Measurements from ENCODE around the gene MCMBP.
"Not testable (repeated sequence)": the region's sequence is repeated elsewhere in the genome, so short reads cannot be mapped to it uniquely, and the experiment has no call there.

Gene MCMBP

DNA sequence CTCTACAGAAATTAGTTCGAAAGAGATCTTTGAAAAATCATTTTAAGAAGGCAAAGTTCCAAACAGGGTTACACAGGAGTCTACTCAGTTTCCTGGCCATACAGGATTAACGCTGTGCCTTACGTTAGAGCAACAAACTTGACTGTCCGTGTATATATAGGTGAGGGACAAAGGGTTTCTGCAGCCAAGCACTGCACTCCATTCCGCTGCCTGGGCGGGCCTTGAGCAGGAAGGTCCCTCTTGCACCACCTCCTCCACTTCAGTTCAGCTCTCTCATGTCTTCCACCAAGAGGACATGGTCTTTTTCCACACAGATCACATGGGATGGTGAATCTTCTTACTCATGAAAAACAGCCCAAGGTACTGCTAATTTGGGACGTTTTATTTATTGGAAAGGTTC, 43.2 kb downstream of the MCMBP start:
- DNase-seq (ENCODE audit: low read depth): no peak

DNA sequence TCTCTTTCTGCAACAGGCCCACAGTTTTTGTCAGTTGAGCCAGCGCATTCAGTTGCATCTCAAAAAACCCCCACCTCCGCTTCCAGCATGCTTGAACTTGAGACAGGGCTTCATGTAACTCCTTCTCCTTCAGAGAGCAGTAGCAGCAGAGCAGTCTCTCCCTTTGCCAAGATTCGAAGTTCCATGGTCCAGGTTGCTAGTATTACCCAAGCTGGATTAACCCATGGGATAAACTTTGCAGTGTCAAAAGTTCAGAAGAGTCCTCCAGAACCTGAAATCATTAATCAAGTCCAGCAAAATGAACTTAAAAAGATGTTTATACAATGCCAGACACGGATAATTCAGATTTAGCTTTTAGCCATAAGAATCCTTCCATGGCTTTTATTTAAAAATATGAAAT, 45.2 kb downstream of the MCMBP start:
- DNase-seq (ENCODE audit: low read depth): no peak

DNA sequence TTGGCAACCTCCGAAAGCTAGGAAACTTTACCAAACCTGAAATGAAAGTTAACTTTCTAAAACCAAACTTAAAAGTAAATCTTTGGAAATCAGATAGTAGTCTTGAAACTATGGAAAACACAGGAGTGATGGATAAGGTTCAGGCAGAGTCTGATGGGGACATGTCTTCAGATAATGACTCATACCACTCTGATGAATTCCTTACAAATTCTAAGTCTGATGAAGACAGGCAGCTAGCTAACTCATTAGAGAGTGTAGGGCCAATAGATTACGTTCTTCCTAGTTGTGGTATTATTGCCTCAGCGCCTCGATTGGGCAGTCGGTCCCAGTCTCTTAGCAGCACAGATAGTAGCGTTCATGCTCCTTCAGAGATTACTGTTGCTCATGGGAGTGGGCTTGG, 45.9 kb downstream of the MCMBP start:
- DNase-seq (ENCODE audit: low read depth): no peak

DNA sequence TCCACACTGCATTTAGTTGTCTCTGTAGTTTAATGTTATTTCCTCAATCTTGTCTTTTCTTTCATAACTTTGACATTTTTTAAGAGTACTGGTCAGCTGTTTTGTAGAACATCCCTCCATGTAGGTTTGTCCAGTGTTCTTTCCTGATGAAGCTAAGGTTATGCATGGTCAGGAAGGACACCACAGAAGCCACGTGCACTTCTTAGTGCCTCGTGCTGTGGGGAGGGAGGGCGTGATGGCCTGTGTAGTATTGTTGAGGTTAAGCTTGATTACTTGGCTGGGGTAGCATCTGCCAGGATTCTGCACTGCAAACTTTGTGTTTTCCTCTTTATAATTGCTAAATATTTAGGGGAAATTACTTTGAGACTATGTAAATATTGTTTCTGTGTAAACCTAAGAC, 48.3 kb downstream of the MCMBP start:
- DNase-seq (ENCODE audit: low read depth): no peak

DNA sequence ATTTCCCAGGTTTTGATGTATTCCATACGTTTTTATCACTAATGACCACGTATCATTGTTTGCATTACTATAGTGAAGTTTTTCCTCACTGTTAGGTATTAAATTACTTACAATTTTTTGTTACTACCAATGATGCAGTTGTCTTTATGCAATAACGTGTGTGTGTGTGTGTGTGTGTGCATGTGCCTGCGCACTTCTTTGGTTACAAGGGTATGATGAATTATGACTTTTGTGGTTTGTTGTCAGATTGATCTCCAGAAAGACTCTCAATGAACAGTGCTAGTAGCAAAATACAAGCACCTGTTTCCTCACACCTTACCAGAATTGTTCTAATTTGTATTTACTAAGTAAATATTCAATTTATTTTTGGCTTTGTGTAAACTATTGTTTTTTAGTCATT, 51.5 kb downstream of the MCMBP start:
- no peak for DNase-seq (ENCODE audit: low read depth)

DNA sequence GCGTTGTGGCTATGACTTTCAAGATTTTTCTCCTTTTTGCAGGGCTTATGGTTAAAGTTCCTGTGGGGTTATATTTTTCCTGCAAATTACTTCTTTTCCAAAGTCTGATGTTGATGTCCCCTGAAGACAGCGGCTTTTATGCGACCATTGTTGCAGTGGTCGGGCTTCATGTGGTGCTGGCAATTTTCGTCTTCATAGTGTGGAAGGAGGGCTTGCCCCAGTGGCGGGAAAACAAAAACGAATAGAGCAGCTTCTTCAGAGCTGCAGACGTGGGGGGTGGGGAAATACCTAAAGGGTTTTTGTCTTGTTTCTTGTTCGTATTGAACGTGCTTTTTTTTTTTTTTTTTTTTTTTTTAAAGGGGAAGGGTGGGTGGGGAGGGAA, 53.8 kb downstream of the MCMBP start:
- DNase-seq (ENCODE audit: low read depth): no peak

DNA sequence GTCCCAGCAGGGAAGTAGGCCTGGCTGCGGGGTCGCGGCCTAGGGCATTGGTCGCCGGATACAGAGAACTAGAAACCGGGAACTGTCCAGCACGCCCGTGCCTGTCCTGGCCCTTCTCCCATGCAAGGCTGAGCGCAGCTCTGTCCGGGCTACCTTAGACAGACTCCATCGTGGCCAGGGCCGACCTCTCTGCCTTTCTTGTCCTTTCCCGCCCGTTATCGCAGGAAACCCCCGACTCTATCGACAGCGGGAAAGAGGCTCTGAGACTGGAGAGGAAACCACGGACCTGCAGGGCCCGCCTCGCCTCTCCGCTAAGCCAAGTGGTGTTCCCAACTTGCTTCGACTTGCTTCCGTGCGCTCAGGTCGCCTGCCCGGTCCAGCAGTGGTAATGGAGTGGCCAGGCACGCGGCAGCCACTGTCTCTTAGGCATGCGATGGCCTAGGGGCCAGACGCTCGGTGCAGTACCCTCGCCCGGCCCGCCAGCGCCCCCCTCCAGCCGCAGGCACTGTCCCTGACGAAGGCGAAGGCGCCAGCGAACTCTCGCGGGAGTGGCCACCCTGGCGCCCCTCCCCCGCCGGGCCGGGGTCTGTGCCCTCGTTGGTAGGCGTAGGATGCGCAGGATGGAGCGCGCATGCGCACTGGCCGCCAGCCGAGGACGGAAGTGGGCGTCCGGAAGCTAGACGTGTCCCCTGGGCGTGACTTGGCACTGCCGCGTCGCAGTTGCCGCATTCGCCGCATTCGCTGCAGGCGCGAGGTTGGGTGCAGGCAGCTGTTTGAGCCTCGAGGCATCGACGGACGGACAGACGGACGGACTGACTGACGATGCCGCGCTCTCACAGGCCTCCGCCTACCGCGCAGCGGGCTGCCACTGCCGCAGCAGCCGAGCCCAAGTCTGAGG, 54.4 kb downstream of the MCMBP start:
- peak; percentile 51 for DNase-seq (ENCODE audit: low read depth)

DNA sequence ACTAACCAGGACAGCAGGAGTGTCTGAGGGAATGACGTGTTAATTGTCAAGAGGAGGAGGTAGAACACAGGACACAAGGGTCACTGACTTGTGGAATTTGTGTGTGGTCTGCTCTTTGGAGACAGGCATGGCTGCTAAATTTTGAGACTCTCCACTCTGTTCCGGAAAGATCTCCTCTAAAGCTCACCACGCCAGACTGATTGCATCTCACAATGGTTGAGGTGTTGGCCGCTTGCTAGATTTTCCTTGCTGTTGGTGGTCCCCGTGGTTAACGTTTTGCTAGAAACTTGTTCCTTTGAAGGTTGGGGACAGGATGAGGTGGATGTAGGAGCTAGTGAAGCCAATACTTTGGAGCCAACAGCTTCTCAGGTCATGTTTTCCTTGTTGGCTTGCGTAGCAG, 57.0 kb downstream of the MCMBP start:
- DNase-seq (ENCODE audit: low read depth): no peak

DNA sequence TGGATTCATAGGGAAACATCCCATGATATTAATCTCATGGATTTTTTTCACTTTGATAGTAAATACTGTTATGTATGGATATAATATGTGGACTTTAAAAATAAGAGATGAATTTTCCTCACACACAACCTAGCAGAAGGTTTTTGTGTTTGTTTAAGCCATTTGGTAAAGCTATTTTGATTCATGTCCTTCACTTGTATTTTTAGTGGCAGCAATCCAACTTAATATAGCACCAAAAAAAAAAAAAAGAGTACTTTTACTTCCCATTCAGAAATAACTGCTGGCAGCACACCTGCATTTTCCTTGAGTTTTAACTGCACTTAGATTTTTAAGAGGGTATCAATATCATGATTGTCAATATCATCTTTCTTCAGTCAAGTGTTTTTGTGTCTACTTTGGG, 60.0 kb downstream of the MCMBP start:
- DNase-seq (ENCODE audit: low read depth): no peak

DNA sequence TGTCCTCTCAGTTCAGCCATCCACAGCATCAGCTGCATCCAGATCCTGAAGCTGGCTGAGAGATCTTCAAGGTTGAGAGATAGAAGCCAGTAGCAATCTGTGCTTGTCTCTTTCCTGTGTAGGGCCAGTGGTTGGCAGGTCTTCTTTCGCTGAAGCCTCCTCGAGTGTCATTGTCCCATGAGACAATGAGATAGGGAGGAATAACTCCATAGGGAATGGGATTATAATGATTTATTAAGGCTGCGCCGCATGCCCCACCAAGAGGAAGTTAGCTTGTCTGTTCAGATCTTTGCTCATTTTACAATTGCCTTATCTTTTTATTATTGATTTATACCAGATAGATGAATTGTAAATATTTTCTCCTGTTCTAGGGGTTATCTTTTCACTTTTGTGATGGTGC, 61.5 kb downstream of the MCMBP start:
- DNase-seq (ENCODE audit: low read depth): no peak

DNA sequence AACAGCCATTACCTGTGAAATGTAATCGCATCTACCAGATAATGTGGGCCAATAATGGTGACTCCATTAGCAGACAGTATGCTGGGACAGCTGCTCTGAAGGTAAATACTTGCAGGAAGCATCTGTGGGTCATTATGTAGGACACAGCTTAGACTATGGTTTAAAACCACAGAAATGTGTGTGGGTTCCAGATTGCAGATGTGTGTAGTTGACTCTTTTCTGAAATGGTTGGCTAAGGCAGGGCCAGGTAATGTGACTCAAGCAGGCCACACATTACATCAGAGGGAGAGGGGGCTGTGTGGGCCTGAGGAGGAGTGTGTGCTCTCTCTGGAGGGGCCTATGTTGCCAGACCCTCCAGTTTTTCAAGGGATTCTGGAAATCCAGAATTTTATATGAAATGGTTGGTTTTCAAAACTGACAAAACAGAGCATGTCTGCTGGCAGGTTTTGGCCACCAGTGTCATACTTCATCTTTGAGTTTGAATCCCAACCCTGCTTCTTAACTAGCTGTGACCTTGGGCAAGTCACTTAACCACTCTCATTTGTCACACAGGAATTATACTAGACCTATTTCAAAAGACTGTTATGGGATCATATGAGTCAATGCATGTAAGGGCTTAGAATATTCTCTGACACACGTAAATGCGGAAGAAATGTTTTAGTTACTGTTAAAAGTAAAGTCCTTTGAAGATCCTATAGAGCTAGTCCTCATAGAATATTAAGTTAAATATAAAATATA, 64.5 kb downstream of the MCMBP start:
- peak; percentile 43 for DNase-seq (ENCODE audit: low read depth)

DNA sequence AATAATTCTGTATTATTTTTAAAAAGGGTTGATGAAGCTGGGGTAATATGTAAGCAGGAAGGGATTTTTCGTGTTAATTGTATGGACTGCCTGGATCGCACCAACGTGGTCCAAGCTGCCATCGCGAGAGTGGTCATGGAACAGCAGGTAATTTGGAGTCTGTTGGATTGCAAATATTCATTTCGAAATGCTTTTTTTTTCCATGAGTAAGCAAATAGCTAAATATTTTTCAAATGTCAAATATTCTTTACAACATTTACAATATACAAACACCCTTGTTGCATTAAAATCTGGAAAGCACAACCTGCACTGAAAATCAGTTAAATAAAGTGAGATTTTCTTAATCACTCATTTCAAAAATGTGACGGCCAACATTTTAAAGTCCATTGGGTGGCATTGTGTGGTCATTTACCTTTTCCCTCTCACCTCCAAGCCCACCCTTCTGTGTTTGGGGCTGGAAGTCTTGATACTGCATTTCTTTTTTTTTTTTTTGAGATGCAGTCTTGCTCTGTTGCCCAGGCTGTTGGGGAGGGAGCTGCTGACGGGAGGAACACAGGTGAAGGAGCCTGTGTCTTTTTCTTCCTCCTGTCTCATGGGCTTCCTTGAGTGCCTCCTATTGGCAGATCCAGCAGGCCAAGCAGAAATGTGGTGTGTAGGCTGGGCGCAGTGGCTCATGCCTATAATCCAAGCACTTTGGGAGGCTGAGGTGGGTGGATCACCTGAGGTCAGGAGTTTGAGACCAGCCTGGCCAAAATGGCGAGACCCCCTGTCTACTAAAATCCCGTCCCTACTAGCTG, 66.1 kb downstream of the MCMBP start:
- no peak for DNase-seq (ENCODE audit: low read depth)

DNA sequence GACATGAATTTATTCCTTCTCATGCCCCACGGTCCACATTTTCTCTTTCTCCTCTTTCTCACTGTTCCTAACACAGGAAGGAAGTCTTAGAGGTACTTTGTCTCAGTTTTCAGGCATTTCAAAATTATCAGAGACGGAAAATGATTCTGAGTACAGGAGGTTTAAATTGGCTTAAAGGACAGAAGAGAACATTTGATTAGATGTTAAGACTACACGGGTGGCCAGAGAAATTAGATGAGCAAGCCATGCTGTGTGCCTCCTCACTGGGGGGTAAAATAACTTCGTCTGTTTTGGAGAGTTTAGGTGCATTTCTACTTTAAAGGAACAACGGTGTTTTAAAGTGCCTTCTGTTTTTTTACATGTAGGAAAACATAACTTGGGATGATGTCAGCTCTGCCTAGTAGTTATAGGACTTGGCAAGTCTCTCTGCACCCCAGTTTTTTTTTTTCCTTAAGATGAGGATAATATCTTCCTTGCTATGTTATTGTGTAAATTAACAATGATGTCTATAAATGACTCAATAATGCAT, 66.9 kb downstream of the MCMBP start:
- no peak for DNase-seq (ENCODE audit: low read depth)

DNA sequence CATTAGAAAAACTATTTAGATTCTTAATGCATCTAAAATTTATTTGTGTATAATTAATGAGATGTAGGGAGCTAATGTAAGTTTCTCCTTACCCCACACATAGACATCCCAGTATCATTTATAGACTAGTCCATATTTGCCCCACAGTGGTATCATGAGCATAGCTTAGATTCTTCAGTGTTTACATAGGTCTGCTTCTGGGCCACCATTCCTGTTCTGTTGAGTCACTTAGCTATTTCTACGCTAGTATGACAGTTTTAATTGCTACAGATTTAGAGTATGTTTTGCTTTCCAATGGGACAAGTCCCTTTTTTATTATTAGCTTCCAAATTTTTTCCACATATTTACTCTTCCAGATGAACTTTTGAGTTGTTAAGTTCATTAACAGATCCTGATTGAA, 69.4 kb downstream of the MCMBP start:
- DNase-seq (ENCODE audit: low read depth): no peak

DNA sequence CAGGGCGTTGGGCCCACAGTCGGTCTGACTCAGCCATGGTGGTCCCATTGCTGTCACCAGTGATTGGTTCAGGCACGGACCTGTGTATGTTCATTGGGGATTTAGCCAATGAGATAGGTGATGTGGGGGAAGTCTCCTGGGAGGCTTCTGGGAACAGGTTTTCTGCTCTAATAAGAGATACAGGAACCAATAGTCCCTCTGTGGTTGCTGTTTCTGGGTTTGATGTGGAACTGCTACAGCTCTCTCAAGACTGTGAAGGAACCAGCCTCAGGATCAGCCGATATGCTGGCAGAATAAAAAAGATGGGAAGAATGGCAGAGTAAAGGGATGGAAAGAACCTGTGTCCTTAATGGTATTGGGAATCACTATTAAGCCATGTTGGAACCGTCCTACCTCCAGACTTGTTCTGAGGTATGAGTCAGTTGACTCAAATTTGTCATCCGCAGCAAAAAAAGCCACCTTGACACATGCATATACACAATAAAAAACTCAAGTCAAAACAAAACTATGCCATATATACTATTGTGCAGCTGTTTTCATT, 70.6 kb downstream of the MCMBP start:
- DNase-seq (ENCODE audit: low read depth): no peak

DNA sequence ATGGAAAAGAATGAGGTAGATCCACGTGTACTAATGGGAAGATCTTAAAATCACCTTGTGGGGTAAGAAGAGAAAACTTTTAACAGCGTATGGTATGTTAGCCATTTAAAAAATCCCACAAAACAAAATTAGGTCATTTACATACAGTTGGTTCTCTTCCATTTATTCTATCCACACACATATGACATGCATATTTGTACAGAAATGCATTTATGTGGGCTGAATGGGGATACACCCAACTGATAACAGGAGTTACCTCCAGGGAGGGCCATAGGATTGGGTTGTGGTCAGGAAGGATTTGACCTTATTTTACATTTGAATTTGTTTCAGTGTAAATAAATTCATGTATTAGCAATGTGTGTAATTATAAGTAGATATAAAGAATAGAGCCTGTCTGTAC, 71.5 kb downstream of the MCMBP start:
- DNase-seq (ENCODE audit: low read depth): no peak

DNA sequence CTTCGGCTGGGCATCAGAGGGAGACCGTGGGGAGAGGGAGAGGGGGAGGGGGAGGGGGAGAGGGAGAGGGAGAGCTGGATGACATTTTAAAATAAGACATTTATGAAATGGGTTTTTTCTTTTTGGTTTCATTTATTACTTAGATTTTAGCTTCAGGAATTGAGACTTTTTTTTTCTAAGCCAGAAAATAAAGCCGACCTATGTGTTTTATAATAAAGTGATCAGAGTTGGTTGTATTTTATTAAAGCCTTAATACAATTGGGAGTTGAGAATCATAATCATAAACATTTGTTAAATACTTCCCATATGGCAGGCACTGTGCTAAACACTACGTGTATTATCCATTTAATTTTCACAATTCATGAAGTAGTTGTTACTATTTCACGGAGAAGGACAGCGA, 76.6 kb downstream of the MCMBP start:
- no peak for DNase-seq (ENCODE audit: low read depth)

DNA sequence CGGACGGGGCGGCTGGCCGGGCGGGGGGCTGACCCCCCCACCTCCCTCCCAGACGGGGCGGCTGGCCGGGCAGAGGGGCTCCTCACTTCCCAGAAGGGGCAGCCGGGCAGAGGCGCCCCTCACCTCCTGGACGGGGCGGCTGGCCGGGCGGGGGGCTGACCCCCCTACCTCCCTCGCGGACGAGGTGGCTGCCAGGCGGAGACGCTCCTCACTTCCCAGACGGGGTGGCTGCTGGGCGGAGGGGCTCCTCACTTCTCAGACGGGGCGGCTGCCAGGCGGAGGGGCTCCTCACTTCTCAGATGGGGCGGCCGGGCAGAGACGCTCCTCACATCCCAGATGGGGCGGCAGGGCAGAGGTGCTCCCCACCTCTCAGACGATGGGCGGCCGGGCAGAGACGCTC, 77.5 kb downstream of the MCMBP start:
- not testable (repeated sequence) for DNase-seq (ENCODE audit: low read depth)

DNA sequence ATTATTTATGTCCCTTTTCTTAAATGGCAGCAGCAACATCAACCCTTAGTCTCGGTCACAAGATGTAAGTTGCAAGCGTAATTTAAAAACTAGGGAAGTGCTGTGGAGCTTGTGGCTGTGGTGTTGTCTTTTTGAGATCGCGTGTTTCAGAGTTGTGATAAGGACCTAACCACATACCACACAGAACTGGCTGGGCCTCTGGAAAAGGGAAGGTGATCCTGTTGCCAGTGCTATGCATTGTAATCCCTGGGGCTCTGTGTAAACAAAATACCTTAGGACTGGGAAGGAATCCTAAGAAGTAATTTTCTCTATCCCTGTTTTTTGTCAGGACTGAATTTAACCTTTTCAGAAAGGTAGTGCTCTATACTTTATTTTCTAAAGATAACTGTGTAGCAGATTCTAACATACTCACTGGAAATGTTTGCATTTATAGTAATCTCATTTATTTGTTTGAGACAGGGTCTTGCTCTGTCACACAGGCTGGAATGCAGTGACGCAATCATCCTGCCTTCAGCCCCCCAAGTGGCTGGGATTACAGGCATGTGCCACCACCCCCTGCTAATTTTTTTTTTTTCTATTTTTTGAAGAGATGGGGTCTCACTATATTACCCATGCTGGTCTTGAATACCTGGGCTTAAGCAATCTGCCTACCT, 86.4 kb downstream of the MCMBP start:
- DNase-seq (ENCODE audit: low read depth): no peak

DNA sequence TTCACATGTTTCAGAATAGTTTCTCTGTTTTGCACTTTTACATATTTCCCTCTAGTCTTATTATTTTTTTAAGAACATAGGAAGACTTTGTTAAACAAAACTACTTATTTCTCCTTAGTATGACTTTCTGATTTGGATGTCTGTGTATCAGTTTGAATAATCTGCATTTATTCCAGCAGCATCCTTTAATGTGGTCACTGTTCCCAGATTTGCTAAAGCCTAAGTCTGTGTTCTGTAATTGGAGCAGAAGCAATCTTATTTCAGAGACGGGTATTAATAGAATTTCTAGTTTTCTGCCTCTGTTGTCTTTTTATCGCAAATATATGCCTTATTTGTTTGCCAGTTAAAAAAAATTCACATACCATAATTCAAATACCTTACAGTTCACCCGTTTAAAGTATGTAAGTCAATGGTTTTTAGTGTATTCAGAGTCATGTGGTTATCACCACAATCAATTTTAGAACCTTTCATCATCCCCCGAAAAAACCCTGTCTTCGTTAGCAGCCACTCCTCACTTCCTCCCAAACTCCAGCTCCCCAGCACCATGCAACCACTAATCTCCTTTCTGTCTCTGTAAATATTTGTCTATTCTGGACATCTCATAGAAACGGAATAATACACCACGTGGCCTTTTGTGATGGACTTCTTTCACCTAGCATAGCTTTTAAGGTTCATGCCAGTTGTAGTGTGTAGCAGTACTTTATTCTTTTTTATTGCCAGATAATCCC, 88.1 kb downstream of the MCMBP start:
- no peak for DNase-seq (ENCODE audit: low read depth)

DNA sequence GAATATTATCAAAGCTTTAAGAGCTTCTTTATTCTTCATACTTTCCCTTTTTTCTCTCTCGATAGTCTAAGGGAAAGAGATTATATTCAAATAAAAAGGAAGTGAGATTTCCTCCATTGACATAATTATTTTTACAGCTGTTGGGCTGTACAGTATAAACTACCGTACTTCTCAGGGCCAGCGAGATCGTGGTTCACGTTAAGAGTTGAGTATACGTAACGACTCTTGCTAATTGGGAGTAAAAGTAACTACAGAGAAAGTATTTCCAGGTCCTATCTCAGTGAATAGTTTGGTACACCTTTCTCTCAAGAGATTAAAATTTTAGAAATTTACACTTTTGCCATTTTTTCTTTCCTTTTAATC, 89.0 kb downstream of the MCMBP start:
- no peak for DNase-seq (ENCODE audit: low read depth)

All from HS-5 (cell line).